NOMO-1 treated with dmso at 0.1 percent for 144 hours (cell line): ENCODE data around the gene PER1.
"Not testable (repeated sequence)": the region's sequence is repeated elsewhere in the genome, so short reads cannot be mapped to it uniquely, and the experiment has no call there.

Experiments used
- DNase-seq: peaks from one replicate; lab custom pipeline; 2025; ENCODE audit not compliant: unreplicated experiment; lab: John Stamatoyannopoulos, UW

The PER1 gene

DNA sequence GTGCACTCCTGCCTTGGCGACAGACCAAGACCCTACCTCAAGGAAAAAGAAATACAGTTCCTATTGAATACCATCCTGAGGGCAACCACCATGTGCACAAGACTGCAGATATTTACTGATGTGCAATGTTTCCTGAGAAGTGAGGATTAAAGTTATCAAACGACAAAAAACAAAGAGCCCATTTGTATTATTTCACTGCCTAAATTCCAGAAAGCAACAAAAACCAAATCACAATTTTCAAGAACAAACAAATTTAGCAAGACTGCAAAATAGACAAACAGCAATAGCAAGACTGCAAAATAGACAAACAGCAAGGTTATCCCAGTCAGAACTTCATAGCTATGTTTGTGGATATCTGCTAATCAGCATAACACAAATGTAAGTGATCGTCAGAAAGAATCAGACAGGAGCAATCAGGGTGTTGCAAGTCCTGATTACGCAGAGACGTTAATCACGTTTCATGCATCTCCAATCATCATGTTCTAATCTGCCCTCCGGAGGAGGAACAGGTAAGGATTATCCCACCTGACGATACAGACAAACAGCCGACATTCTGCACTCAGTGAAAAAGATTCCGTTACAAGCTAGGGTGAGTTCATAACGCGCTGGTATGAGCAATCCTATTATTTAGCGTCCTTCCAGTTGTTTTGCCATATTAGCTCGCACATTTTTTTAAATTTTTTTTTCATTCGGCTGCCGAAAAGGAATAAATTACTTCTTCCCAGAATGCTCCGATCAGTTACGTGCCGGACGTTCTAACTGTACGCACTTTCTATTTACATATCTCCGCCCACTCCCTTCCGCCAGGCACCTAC, 21.1 kb upstream of the PER1 start:
- peak; percentile 86 for DNase-seq

DNA sequence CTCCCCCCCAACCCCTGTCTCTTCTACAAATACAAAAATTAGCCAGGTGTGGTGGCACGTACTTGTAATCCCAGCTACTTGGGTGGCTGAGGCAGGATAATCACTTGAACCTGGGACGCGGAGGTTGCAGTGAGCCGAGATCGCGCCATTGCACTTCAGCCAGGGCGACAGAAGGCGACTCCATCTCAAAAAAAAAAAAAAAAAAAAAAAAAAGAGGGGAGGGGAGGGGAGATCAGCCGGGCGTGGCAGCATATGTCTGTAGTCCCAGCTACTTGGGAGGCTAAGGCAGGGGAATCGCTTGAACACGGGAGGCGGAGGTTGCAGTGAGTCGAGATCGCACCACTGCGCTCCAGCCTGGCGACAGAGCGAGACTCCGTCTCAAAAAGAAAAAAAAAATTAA, 18.0 kb upstream of the PER1 start:
- DNase-seq = not testable (repeated sequence)

DNA sequence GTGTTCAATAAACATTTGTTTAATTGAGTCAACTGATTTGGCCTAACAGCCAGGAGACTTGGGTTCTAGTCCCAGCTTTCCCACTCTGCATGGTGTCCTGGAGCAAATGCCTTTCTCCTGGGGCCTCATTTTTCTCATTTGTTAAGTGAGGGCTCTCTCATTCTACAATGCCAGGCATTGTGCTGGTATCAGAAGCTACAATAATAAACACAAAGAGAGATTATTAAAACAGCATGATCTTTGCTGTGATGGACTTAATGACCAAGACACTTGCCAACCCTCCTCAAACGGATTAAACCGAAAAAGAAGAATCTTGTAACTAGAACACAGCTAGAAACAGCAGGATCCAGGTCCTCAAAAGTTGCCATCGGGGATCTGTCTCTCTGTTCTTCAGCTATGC, 15.3 kb upstream of the PER1 start:
- no peak for DNase-seq

DNA sequence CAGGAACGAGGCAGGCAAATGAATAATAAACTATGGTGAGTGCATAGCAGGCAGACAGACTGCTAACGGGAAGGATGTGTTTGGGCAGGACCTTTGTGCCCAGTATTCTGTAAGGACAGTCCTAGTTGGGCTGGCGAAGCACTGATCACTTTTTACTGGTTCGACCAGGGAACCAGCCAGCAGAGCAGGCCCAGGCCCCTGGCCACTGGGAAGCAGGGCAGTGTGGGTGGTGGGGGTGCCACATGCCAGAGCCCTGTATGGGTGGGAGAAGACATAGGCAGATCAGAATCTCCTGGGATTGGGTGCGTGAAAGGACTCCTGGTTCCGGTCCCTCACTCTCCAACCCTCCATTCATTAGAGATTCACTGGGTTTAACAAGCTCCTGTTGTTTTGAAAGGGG, 14.5 kb upstream of the PER1 start:
- no peak for DNase-seq

DNA sequence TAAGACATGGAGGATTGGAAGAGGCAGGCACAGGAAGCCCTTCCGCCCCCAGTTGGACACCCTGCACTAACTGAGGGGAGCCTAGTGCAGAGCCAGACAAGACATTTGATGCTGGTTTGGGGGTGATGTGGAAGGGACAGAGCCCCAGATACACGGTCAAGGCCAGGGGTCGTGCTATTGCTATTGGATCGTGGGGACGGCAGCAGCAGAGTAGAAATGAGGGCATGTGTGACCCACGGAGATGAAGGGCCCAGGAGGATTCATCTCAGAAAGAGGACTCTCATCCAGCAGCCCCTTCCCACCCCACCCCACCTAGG, 12.6 kb upstream of the PER1 start:
- DNase-seq = no peak

DNA sequence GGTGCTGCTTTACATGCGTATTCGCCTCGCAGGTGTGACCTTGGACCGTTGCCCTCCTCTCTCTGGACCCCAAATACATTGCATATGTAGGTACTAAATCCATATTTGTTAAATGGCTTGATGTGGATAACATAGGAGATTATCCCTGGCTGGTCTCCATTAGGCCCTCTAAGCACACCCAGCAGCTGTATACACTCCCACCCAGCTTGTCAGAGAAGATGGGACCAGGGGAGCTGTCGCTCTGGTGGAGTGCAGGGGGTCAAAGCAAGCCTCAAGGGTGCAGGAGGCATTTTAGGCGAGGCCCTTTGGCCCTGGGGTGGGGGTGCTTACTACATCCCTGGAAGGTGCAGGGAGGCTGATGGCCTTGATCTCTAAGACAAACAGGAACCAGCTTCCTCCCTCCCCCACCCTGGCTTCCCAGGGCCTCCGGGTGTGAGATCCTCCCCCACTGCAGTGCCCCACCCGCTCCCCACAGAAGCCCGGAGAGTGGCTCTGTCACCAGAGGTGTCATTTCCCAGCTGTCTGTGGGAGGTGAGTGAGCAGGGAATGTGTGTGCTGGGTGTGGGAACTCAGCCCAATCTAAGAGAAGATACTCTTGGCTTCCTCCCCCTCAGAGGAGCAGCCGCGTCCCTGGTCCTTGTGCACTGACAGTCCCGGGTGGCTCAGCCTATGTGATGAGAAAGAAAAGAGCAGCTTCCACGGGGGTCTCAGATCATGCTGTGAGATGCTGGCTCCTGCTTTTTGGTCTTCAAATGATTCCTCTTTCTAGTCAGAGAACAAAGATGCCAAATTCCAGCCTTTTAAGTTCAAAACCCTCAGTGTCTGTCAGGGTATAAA, 12.0 kb upstream of the PER1 start:
- DNase-seq = peak; percentile 31

DNA sequence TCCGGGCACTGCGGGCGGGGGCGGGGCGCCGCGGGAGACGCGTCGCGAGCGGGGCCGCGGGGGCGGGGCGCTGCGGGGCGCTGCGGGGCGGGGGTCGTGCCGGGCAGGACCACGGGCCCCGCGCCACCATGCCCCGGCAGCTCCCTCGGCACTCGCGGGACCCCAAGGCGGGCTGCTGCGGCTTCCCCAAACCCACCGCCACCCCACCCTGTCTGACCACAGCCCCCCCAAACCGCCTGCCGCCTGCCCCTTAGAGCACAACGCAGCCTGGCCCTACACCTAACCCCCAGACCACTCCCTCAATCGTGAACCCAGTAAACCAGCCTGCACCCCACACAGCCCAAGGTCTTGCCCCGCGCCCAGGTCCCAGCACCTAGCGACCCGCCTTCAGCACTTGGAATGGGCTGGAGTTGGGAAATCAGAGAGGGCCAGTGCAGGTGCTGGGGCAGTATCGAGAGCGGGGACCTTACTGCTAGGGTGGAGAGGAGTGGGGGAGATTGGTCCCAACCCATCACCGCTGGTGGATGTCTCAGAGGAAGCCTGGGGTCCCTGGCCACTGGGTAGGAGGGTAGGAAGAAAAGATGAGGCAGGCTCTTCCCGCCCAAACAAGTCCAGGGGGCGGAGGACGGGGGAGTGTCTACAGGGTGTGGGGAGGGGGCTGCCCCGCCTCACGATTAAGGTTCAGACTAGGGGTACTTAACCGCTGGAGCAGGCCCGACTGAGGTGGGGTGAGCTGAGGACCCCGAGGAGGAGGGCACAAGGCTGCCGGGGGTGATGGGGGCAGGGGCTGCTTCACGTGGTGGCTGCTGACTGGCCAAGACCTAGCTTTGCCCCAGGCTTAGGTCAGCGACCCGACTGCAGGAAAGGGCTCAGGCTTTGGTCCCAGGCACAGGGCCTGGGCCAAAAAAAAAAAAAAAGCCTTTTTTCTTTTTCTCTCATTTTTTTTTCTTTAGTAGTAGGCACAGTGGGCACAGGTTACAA, 11.1 kb upstream of the PER1 start:
- no peak for DNase-seq

DNA sequence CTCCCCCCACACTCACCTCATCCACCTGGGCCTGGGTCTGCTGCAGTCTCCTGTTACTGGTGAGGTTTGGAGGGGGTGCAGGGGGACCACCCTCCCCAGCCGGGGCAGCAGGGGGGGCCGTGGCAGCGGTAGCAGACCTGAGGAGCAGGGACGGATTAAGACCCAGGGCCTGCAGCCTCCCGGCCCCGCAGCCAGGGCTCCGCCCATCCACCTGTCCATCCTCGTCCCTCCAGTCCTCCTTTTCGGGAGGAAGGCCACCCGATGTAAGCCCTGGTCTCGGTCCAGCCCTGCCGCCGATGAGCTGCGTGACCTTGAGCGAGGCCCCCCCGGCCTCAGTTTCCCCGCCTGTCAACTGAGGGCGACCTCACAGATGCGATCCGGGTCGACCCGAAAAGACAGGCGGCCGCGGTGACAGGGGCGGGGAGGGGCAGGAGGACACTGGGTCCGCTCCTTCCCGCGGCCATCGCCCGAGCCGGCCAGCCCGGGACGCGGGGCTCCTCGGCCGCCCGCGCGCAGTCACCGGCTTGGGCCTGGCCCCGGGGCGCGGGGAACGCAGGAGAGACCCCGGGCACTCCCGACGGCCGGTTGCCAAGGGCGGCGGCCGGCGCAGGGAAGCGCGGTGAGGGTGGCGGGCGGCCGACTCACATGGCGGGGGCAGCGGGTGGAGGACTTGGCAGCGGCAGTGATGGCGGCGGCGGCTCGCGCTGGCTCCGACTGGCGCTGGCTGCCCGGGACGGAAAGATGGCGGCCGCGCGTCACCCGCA, 10.2 kb upstream of the PER1 start, which contains the start of gene VAMP2:
Gene VAMP2 (minus strand): TSS at position 716 of the 764 bp plus-strand sequence. CDS start 69 bp downstream, at position 647.
- peak; percentile 22 for DNase-seq

DNA sequence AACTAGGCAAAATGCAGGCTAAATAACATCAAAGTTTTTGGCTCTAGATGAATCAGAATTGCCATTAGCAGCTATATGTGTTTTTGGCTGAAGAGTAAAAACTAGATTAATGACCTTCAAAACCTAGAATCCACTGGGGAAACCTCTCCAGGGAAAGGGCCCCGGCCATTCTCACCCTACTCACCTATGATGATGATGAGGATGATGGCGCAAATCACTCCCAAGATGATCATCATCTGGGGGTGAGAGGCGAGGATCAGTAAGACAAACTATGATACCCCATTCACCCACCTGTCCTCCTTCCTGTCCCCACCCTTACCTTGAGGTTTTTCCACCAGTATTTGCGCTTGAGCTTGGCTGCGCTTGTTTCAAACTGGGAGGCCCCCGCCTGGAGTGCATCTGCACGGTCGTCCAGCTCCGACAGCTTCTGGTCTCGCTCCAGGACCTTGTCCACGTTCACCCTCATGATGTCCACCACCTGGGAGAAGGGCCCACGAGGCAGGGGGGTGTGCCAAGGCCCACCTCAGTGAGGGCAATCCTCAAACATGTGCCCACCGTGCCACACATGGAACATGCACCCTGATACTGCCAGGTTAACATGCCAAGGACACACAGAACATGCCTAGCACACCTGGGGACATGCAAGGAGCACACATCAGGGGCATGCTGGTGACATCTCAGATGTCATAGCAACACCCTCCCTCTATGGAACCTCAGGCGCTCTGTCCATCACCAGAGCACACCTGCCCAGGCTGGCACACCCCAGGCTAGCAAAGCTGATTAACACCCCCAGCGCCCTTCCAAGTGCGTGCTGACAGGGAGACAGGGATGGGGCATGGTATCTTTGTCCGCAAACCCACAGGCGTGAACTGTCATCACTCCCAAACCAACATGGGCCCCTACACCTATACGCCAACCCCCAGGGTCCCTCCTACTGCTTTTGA, 9.4 kb upstream of the PER1 start:
- DNase-seq = no peak

DNA sequence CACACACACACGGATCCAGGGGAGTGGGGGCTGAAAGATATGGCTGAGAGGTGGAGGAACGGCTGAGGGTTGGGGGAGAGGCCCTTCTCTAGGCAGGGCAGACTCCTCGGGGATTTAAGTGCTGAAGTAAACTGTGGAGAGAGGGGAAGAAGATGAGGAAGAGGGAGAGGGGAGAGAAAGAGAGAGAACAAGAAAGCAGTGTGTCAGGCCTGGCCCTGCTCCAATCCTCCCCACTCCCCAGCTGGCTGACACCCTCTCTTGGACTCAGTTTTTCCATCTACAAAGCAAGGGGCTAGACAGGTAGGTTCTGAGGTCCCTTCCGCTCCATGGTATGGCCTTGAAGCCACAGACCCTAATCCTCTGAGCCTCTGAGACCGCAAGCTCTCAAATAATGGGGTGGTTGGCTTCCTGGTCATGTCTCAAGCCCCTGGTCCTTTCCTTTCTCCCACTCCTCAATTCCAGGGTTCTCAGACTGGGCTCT, 8.6 kb upstream of the PER1 start:
- no peak for DNase-seq

DNA sequence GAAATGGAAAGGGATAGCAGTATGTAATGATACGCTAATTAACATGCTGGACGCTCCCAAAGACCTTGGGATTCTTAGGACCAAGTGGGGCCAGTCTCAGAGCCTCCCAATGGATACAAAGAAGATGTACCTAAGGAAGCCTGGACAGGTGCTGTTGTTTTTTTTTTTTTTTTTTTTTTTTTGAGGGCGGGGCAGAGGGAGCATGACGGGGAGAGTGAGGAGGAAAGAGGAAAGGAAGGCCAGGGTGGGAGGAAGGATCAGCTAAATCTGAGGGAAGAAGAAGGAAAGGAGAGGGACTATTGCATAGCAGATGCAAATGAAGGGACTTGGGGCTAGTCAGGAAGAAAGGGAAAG, 8.0 kb upstream of the PER1 start:
- DNase-seq = no peak

DNA sequence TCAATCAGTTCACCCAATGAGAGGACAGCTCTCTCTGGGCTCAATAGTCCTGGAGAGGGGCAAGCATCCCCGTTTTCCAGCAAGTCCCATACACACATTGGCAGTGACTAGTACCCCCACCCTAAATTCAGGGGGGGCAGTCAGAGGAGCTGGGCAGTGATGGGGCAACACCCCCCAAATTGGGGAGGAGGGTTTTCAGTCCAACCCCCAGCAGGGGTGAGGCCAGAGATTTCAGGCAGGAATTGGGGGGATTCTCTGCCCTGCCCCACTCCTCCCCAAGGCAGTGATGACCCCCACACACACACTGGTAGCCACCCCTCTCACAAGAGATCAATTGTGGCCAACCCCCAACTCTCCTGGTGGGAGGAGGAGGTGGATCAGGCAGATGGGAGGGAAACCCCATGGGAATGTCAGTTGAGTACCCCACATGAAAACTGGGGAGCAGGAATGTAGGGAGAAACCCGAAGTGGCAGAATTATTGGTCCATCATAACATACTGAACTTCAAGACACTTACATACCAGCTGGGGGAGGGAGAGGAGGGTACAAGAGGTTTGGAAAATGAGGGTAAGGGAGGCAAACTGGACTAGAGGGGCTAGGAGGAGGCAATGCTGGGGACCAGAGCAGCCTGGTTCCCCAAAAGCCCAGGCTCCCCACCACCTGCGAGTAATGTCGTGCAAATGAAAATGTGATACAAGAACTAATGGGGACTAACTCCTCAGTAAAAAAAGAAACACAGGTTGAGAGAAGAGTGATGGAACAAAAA, 7.4 kb upstream of the PER1 start:
- no peak for DNase-seq

DNA sequence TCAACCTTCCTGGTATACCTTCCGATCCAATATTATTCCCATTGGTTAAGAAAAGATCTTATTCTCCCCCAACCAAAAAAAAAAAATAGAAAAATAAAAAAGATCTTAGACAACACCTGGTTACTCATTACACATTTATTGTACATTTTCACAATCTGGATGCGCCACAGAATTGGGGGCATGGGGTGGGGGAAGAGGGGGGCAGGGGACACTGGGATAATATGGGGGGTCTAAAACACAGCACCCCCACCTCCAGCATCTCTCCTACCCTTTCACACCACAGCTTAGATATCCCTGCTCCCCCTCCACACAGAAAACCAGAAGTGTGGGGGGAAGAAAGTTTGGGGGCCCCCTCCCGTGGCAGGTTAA, 6.8 kb upstream of the PER1 start:
- no peak for DNase-seq

DNA sequence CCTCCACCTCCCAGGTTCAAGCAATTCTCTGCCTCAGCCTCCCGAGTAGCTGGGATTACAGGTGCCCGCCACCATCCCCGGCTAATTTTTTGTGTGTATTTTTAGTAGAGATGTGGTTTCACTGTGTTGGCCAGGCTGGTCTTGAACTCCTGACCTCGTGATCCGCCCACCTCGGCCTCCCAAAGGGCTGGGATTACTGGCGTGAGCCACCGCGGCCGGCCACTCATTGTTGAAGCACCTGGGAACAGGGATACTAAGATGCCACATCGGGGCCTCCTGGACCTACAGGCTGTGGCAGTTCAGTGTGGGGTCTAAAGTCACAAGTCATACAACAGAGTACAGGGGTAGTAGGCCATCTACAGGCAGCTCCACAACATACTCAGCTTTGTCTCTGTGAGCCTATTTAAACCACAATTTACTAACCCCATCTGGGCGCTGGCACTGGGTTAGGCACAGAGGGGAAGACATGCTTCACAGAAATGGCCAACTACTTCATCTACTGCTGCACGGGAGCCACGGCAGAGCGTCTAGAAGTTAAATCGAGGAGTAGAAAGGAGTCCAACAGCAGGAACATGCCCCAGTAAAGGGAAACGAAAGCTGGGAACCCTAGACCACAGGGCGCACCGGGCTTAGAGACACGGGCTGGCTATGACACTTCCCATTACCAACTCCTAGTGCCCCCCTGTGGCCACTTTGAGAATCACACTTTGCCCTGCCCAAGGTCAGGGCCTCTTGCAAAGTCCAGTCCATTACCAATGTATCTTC, 6.2 kb upstream of the PER1 start:
- DNase-seq = peak; percentile 81

DNA sequence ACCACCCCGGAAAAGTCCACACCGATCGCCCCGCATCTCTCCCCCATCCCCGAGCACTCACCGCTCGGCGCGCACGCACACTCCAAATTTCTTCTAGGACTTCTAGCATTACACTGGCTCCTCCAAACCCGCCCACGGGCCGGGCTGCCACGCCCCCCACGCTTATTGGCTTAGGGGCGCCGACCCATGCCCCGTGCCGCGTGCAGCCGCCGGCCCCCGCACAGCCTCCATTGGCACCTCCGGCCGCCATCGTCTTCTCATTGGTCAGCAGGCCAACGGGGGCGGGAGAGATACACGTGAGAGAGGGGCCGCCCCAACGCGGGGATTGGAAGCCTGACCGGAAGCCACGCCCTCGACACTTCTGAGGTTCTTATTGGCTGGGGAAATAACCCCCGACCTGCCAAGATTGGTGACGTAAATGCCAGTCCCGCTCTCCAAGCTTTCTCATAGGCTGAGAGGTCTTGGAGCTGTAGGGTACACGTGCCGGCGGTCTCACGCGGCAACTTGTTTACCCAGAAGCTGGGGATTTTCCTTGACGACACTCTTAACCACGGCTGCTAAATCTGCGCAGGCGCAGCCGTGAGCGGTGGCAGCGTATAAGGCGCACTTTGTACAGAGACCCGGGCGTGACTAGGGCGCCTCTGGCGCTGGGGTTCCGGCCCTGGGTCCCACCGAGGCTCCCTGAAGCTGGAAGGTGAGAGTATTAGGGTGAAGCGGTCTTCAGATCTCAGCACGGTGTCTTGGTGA, 4.2 kb upstream of the PER1 start:
- DNase-seq = peak; percentile 100

DNA sequence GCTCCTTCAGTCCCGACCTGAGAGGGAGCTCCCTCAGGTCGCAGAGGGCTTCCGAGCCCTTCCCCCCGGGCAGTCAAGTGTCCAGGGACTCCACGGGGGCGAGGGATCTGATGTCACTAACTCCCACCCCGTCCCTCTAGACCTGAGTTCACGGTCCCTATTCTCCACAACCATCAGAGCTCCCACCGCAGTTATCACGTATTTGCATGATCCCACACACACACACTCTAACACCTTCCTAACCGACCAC, 3.7 kb upstream of the PER1 start:
- no peak for DNase-seq

DNA sequence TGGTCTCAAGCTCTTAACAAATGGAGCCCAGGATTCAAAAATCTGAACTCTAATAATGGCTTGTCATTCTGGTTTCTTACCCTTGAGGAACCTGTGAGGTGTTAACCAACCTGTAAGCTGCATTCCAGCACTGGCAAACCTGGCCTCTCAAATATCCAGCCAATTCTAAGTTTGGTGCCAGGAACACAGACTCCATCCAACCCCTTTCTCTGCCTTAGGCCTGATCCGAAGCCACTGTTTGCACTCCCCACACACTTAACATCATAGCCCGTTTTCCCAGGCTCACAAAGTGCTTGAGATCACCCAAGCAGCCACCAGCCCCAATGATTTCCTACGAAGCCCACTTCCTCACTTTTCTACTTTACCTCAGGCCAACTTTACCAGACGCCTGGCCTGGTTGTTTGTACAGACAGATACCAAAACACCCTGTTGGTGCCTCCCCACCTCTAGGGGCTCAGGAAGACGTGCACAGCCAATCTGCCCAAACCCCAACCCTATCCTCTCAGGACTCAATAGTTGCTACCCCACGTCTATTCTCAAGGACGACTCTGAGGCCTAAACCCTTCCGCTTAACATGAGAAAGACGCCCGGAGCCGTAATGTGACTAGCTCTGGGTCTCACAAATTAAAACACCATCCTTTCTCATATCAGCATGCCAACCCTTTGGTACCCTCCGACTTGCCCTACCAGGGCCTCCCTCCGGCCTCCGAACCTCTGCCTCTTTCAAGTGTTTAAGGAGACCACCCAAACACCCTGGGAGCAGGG, 3.2 kb upstream of the PER1 start:
- no peak for DNase-seq
